ENCODE data around the gene MCCC2.
"Not testable (repeated sequence)": the region's sequence is repeated elsewhere in the genome, so short reads cannot be mapped to it uniquely, and the experiment has no call there.

The MCCC2 gene

GRCh38 chr5:71586941-71587765 lies at the start of gene MCCC2:
Gene MCCC2, plus strand, starts transcription at chr5:71587340. Its CDS starts 86 bp downstream, at chr5:71587426.
- DNase-seq, result peak; percentile 99

DNA sequence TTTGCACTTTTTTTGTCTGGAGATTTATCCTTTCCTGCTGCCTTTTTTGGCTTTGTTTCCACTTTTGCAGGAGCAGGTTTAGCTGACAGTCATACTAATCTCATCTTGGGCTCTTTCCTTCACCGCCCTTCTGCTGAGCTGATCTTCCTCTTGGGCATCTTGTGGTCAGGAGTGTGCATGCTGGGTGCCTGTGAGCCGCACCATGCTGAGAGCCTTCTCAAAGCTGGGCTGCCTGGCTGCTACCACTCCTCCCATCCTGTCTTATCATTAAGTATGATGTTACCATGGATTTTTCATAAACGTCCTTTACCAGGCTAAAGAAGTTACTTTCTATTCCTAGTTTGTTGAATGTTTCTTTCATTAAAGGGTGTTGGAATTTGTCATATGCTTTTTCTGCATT lies 49.5 kb upstream of the MCCC2 start:
- DNase-seq, result no peak

GRCh38 chr5:71550885-71551284 lies 36.3 kb upstream of the MCCC2 start:
- DNase-seq, result not testable (repeated sequence)

DNA sequence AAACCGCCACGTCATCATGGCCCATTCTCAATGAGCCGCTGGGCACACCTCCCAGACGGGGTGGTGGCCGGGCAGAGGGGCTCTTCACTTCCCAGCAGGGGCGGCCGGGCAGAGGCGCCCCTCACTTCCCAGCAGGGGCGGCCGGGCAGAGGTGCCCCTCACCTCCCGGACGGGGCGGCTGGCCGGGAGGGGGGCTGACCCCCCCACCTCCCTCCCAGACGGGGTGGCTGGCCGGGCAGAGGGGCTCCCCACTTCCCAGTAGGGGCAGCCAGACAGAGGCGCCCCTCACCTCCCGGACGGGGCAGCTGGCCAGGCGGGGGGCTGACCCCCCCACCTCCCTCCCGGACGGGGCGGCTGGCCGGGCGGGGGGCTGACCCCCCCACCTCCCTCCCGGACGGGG lies 35.6 kb upstream of the MCCC2 start:
- DNase-seq, result not testable (repeated sequence)

DNA sequence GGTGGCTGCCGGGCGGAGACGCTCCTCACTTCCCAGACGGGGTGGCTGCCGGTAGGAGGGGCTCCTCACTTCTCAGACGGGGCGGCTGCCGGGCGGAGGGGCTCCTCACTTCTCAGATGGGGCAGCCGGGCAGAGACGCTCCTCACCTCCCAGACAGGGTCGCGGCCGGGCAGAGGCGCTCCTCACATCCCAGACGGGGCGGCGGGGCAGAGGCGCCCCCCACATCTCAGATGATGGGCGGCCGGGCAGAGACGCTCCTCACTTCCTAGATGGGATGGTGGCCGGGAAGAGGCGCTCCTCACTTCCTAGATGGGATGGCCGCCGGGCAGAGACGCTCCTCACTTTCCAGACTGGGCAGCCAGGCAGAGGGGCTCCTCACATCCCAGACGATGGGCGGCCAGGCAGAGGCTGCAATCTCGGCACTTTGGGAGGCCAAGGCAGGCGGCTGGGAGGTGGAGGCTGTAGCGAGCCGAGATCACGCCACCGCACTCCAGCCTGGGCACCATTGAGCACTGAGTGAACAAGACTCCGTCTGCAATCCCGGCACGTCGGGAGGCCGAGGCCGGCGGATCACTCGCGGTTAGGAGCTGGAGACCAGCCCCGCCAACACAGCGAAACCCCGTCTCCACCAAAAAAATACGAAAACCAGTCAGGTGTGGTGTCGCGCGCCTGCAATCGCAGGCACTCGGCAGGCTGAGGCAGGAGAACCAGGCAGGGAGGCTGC lies 35.0 kb upstream of the MCCC2 start:
- DNase-seq, result not testable (repeated sequence)

DNA sequence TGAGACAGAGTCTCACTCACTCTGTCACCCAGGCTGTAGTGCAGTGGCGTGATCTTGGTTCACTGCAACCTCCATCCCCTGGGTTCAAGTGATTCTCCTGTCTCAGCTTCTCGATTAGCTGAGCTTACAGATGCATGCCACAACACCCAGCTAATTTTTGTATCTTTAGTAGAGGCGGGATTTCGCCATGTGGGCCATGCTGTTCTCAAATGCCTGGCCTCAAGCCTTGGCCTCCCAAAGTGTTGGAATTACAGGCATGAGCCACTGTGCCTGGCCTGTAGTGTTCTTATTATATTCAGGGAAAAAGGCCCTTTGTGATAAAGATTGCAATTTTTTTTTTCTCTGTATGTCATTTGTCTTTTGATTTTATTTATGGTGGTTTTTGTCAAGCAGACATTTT lies 24.0 kb upstream of the MCCC2 start:
- no peak for DNase-seq

DNA sequence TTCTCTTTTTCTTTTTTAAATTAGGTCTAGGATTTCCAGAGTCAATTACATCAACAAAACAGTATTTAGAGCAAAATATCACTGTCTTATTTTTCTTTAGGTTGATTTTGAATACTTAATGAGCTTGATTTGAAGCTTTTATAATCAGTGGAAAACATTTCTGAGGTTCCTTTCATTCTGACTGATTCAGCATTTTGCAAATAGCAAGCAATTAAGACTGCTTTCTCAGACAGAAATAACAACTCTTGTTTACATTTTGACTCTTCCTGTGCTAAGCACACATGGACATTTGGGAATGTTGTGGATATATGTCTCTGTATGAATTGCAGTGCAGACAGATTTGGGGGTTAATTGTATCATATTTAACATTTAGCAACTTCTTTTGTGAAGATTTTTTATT lies 22.2 kb upstream of the MCCC2 start:
- no peak for DNase-seq

- no peak for DNase-seq
These were observed 17.2 kb upstream of the MCCC2 start for GRCh38 chr5:71569748-71570509.

GRCh38 chr5:71571811-71572210 lies 15.3 kb upstream of the MCCC2 start:
- not testable (repeated sequence) for DNase-seq

- no peak for DNase-seq
These were observed 13.5 kb upstream of the MCCC2 start for GRCh38 chr5:71573591-71573990.

DNA sequence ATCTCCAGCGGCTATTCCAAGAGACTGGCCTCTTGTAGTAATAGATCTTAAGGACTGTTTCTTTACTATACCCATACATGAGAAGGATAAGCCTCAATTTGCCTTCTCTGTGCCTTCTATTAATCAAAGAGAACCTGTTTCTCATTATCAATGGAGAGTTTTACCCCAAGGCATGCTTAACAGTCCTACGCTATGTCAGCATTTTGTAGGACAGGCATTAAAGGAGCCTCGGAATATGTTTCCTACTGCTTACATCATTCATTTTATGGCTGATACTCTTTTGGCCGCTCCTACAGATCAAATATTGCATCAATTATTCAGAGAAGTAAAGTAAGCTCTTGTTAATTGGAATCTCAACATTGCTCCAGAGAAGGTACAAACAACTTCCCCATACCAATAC lies 11.6 kb upstream of the MCCC2 start:
- not testable (repeated sequence) for DNase-seq

- DNase-seq, result no peak
These were observed 10.9 kb upstream of the MCCC2 start for GRCh38 chr5:71576241-71576640.

DNA sequence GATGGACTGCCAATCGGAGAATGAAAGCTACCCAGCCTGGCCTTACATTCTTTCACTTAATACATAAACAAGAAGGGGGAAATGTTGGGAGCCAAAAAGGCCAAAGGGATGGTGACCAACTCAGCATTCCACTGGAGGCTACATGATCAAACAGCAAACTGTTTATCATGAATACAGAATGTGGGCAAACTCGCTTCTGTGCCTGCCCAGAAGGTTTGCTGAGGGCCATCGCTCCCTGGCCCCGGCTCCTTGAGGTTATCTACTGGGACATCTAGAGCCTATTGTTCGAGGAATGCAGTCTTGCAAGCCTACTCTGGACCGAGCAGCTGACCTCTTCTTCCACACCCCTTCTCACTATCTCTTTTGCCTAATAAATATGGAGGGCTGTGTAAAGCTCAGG lies 9.3 kb upstream of the MCCC2 start:
- not testable (repeated sequence) for DNase-seq

GRCh38 chr5:71582945-71583584 lies 4.1 kb upstream of the MCCC2 start:
- no peak for DNase-seq

GRCh38 chr5:71586052-71586940 lies 844 bp upstream of the MCCC2 start:
- DNase-seq, result no peak

DNA sequence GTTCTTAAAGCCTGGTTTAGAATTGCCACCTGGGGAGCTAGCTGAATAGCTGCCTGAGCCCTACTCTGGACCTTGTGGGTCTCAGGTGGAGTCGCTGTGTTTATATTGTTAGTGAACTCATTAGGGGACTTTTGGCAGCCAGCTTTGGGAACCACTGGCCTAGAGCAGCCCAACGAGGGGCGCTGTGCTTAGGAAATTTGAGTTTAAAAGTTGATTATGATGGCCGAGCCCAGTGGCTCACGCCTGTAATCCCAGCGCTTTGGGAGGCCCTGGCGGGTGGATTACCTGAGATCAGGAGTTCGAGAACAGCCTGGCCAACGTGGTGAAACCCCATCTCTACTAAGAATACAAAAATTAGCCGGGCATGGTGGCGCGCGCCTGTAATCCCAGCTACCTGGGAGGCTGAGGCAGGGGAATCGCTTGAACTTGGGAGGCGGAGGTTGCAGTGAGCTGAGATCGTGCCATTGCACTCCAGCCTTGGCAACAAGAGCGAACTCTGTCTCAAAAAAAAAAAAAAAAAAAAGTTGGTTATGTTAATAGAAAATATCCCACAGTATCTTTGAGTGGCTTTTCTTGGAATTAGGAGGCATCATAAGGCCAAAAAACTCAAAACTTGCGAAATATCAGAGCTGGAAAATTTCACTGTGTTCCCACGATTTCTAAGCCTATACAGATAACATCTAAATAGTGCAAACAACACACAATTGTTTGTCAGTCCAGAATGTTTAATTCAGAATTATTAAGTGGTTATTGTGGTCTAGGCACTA lies 809 bp downstream of the MCCC2 start:
- peak; percentile 65 for DNase-seq

DNA sequence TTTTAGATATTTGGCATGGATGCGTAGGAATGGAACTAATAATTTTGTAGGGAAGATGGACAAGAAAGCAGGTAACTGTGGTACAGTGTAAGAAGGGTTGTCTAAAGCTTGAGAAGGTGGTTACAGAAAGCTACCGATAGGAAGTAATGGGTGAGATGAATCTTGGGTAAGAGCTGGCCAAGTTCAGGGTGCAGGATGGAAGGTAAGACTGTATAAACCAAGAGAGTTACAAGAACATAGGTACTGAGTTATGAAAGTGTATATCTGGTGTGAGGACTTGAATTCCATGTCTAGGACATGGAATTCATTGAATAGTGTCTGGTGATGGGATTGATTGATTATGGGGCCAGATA lies 1.4 kb downstream of the MCCC2 start:
- no peak for DNase-seq

DNA sequence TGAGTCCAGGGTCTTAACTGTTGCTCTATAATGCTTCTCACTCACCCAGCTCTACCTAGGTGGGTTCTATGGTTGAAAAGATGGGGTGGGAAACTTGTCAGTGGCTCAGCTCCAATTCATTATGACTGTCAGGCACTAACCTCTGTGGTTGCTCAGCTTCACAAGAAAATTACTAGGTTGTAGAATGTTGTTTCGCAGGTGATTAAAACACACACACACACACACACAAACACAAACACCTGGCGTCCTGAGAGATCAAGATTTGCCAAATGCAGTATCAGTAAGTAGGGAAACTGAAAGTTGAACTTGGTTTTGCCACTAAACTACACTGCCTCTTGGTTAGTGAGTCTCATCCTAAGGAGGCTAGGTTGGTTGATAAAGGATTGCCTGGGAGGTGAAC lies 2.8 kb downstream of the MCCC2 start:
- DNase-seq, result no peak

DNA sequence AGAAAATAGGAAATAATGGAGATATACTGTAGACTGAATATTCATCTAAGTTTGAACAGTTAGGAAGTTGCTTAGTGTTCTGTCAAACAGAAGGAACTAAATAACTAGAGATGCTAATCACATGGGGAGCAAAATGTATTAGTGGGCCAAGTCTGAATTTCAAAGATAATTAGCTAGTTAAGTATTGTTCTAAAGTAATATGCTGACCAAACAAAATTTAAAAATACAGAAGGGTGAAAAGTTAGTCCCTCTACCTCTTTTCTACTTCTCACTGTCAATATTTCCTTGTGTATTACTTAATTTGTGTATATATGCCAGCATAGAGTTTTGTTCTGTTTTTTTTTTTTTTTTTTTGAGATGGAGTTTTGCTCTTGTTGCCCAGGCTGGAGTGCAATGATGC lies 4.0 kb downstream of the MCCC2 start:
- no peak for DNase-seq

- no peak for DNase-seq
These were observed 9.0 kb downstream of the MCCC2 start for GRCh38 chr5:71596169-71596568.

GRCh38 chr5:71597001-71597400 lies 9.9 kb downstream of the MCCC2 start:
- no peak for DNase-seq
